ENCODE data around the gene CYP4F8.

The CYP4F8 gene

DNA sequence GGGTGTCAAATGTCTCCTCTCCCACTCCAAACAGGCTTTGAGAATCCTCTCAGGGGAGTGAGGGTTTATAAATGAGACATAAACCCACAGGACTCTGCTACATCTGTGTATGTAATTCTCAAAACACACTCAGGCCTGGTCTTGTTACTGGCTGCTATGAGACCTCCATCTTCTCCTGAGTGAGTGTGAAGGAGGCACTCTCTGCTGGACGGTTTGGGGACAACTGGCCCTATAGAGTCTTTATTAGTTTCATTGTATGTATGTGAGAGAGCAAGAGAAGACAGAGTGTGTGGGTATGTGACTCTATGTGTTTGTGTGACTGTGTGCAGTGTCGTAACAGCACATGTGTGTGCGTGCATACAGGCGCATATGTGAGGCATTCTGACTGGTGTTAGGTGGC, 48.2 kb downstream of the CYP4F8 start:
- Histone ChIP-seq H3K4me3 (no peak overlapping the region), H3K27ac (no peak overlapping the region)
- TF ChIP-seq, protein P1, sequence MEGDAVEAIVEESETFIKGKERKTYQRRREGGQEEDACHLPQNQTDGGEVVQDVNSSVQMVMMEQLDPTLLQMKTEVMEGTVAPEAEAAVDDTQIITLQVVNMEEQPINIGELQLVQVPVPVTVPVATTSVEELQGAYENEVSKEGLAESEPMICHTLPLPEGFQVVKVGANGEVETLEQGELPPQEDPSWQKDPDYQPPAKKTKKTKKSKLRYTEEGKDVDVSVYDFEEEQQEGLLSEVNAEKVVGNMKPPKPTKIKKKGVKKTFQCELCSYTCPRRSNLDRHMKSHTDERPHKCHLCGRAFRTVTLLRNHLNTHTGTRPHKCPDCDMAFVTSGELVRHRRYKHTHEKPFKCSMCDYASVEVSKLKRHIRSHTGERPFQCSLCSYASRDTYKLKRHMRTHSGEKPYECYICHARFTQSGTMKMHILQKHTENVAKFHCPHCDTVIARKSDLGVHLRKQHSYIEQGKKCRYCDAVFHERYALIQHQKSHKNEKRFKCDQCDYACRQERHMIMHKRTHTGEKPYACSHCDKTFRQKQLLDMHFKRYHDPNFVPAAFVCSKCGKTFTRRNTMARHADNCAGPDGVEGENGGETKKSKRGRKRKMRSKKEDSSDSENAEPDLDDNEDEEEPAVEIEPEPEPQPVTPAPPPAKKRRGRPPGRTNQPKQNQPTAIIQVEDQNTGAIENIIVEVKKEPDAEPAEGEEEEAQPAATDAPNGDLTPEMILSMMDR (IDR thresholded peaks at IDR 0.05): no peak
- no peak for DNase-seq (ENCODE audit: low spot score)

- no peak for DNase-seq (ENCODE audit: low spot score)
- TF ChIP-seq, protein P1 (IDR thresholded peaks at IDR 0.05): no peak
- H3K27ac ChIP-seq: no peak overlapping the region
- H3K4me3 ChIP-seq: no peak overlapping the region
These were observed 51.2 kb downstream of the CYP4F8 start for GRCh38 chr19:15666186-15666585.

DNA sequence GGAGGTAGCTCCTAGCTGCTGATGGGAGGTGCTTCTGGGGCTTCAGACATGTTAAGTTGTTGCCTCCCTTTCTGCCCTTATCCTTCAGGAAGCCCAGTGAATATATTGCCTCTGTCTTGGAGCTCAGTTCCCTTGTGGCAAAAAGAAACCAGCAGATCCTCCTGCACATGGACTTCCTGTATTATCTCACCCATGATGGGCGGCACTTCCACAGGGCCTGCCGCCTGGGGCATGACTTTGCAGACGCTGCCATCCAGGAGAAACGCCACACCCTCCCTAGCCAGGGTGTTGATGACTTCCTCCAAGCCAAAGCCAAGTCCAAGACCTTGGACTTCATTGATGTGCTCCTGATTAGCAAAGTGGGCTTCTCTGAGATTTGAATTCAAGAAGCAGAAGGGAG, 51.9 kb downstream of the CYP4F8 start:
- no peak overlapping the region for H3K27ac ChIP-seq
- TF ChIP-seq, protein P1 (IDR thresholded peaks at IDR 0.05): no peak
- H3K4me3 ChIP-seq: no peak overlapping the region
- no peak for DNase-seq (ENCODE audit: low spot score)

- TF ChIP-seq, protein P1 (IDR thresholded peaks at IDR 0.05): no peak
- Histone ChIP-seq H3K4me3 (no peak overlapping the region), H3K27ac (no peak overlapping the region)
- DNase-seq (ENCODE audit: low spot score): no peak
These were observed 54.4 kb downstream of the CYP4F8 start for GRCh38 chr19:15669440-15669839.

- DNase-seq (ENCODE audit: low spot score): no peak
- TF ChIP-seq, protein P1 (IDR thresholded peaks at IDR 0.05): no peak
- Histone ChIP-seq H3K4me3 (no peak overlapping the region), H3K27ac (no peak overlapping the region)
These were observed 54.9 kb downstream of the CYP4F8 start for GRCh38 chr19:15669891-15670290.

GRCh38 chr19:15671237-15671821, 56.3 kb downstream of the CYP4F8 start:
- H3K27ac ChIP-seq: no peak overlapping the region
- DNase-seq (ENCODE audit: low spot score): no peak
- TF ChIP-seq, protein P1 (IDR thresholded peaks at IDR 0.05): no peak
- H3K4me3 ChIP-seq: no peak overlapping the region

- Histone ChIP-seq H3K27ac (peak overlapping the region in 1 of 2 donors; percentile 67), H3K4me3 (no peak overlapping the region)
- no peak for DNase-seq (ENCODE audit: low spot score)
- TF ChIP-seq, protein P1 (IDR thresholded peaks at IDR 0.05): no peak
These were observed 57.0 kb downstream of the CYP4F8 start for GRCh38 chr19:15671891-15672579.
